ENCODE data around the gene DMKN. TPM values are rescaled to one million over a fixed set of nuclear protein-coding genes. Genes with fewer than 3 reads are reported as not detected.

The DMKN gene
- total and polyA plus RNA-seq, 2 of the 4 experiments (the other 2 are of a cell fraction) = 0.36 to 2.4 TPM

GRCh38 chr19:35556846-35557538 lies 43.5 kb upstream of the DMKN start:
- Histone ChIP-seq H3K4me2 (ENCODE audit: low read depth, low read length) (no peak overlapping the region; the same call in 1 of the 2 replicates), H3K4ac (ENCODE audit: low read depth, low read length) (no peak overlapping the region), H3K4me1 (ENCODE audit: control insufficient read depth, insufficient read depth, low read length) (no peaks in the 10 kb centered on the region), H3K18ac (ENCODE audit: low read depth, low read length) (no peak overlapping the region), H3K4me3 (ENCODE audit: insufficient read depth, low read depth, low read length) (no peak overlapping the region), H3K9ac (ENCODE audit: low read depth, low read length) (no peak overlapping the region), H3K23ac (ENCODE audit: low read depth, low read length) (no peak overlapping the region), H3K14ac (replicated peaks; ENCODE audit: low read depth, low read length) (no peak overlapping the region), H2AK5ac (ENCODE audit: low read depth, low read length) (no peak overlapping the region), H4K5ac (ENCODE audit: low read depth, low read length) (no peak overlapping the region), H4K91ac (ENCODE audit: insufficient read depth, low read depth, low read length) (no peak overlapping the region), H4K20me1 (ENCODE audit: insufficient read depth, low read length) (no peaks in the 10 kb centered on the region), H3K79me1 (ENCODE audit: low read depth in 1 of 2, low read length in 2 of 2) (no peaks in the 10 kb centered on the region), H2AK9ac (replicated peaks; ENCODE audit: low read depth, low read length, poor library complexity) (peak overlapping the region; percentile 75), H3K9me1 (ENCODE audit: insufficient read depth, low read length) (0 out of 2 replicates have a peak, but pooled peaks cover 3% of the 10 kb centered on the region), H3K27ac (ENCODE audit: insufficient read depth, low read length) (no peak overlapping the region), H3K27me3 (ENCODE audit: control insufficient read depth, insufficient read depth, low read length) (peaks cover 48% of the 10 kb centered on the region), H3K56ac (ENCODE audit: extremely low read depth, insufficient read depth, low read length) (no peak overlapping the region), H2BK15ac (ENCODE audit: low read depth, low read length) (no peak overlapping the region), H3K36me3 (ENCODE audit: control insufficient read depth, insufficient read depth, low read length) (no peaks in the 10 kb centered on the region), H3K9me3 (ENCODE audit: control insufficient read depth, insufficient read depth, low read length) (no peaks in the 10 kb centered on the region), H2BK5ac (ENCODE audit: low read depth, low read length, poor library complexity, severe bottlenecking) (no peak overlapping the region), H2BK20ac (ENCODE audit: low read depth, low read length) (no peak overlapping the region), H4K8ac (ENCODE audit: low read depth in 2 of 2, low read length in 2 of 2) (no peak overlapping the region), H2AFZ (replicated peaks; ENCODE audit: low read length, poor library complexity) (peak overlapping the region; percentile 87), H2BK120ac (ENCODE audit: low read depth, low read length) (no peak overlapping the region)
- dilution Hi-C loops (cut with HindIII; ENCODE audit: low sequenced_read_pairs, unreplicated experiment) = no loop called here
- WGBS, 2 experiments (ENCODE audit: extremely low coverage in 2 of 2, insufficient read length in 1 of 2) = 71% methylated on average over 9 of the region's 16 CpGs; no CpG with 5 or more reads in 1 of the 2 experiments
- ChIA-PET CTCF (interaction anchor here (1.6 kb wide), 1 partner anchor 9 kb away, joined by 6 read pairs; no protein-coding TSS in a partner anchor), POLR2A (ENCODE audit: unreplicated experiment) (no interaction called here)
- intact Hi-C loops (cut with micrococcal nuclease) = no loop called here
- in situ Hi-C loops (cut with MboI; ENCODE audit: low sequenced_read_pairs) = no loop called here
- no TSS peak for BruUV-seq (replicated peaks)
- DNase-seq (no peak), ATAC-seq (ENCODE audit: low read depth) (no peak)
- TF ChIP-seq SMC3 (IDR thresholded peaks at IDR 0.05; ENCODE audit: low read depth, low read length) (no peak), CEBPB (IDR thresholded peaks at IDR 0.05; ENCODE audit: low read depth, low read length) (no peak), CTCF (conservative IDR thresholded peaks at IDR 0.05; ENCODE audit: low read depth, low read length) (no peak), MAFK (IDR thresholded peaks at IDR 0.05; ENCODE audit: low read depth, low read length) (no peak), ELK1 (IDR thresholded peaks at IDR 0.05; ENCODE audit: borderline replicate concordance, low read depth, low read length) (no peak), NFE2L2 (IDR thresholded peaks at IDR 0.05; ENCODE audit: low read depth, low read length) (no peak), MXI1 (IDR thresholded peaks at IDR 0.05; ENCODE audit: borderline replicate concordance, low read depth, low read length) (no peak), RFX5 (IDR thresholded peaks at IDR 0.05; ENCODE audit: low read depth, low read length) (no peak)

Data from IMR-90 (cell line).